Breast epithelium (tissue), 4 donors: ENCODE data around the gene CCNE1. TPM values are rescaled to one million over a fixed set of nuclear protein-coding genes. Genes with fewer than 3 reads are reported as not detected.
"Not testable (repeated sequence)": the region's sequence is repeated elsewhere in the genome, so short reads cannot be mapped to it uniquely, and the experiment has no call there.

ENCODE experiments used
- DNase-seq, 2 donors: peaks; one replicate each; pipeline ENCODE4 v3.0.0-alpha.2; 2019; ENCODE audit warnings: low spot score in 2 of 2
- H3K27ac ChIP-seq, 2 donors: fragments of 200-600 bp; sonication (generic) in 1 of 2; one replicate each; pipeline ENCODE4 v1.5.1; 2016 to 2019; ENCODE audit warnings: mild to moderate bottlenecking in 1 of 2
- H3K27me3 ChIP-seq, 2 donors: fragments of 200-600 bp; sonication (generic) in 1 of 2; one replicate each; pipeline versions ENCODE4 v1.5.1 to v1.6.0; 2017 to 2019; ENCODE audit warnings: control low read depth in 1 of 2, mild to moderate bottlenecking in 1 of 2
- H3K36me3 ChIP-seq: fragments of 200-600 bp; one replicate; pipeline ENCODE4 v1.5.1; 2019
- H3K4me1 ChIP-seq, 2 donors: fragments of 200-600 bp; sonication (generic); one replicate each; pipeline ENCODE4 v1.5.1; 2016 to 2019; ENCODE audit warnings: control low read depth in 1 of 2
- H3K4me3 ChIP-seq, 3 donors: fragments of 200-600 bp; sonication (generic); 1 replicate in 2 of 3; 2 replicates in 1 of 3; pipeline ENCODE4 v1.5.1; 2016 to 2019; ENCODE audit warnings: mild to moderate bottlenecking in 3 of 3, moderate library complexity in 2 of 3
- H3K9me3 ChIP-seq, 2 donors: fragments of 200-600 bp; sonication (generic) in 1 of 2; one replicate each; pipeline ENCODE4 v1.5.1; 2016 to 2019; ENCODE audit warnings: control low read depth in 1 of 2
- CTCF ChIP-seq, 3 donors: fragments of 450-650 bp; IDR thresholded peaks; one replicate each; pipeline ENCODE4 v1.5.1; 2016 to 2017; ENCODE audit warnings: antibody characterized with exemption in 3 of 3, mild to moderate bottlenecking in 3 of 3, moderate library complexity in 3 of 3
- POLR2A ChIP-seq: fragments of 450-650 bp; IDR thresholded peaks from one replicate; pipeline ENCODE4 v1.6.1; 2016; ENCODE audit warnings: antibody characterized with exemption, mild to moderate bottlenecking, moderate library complexity
- POLR2AphosphoS5 ChIP-seq, 3 donors: sonication (generic); formaldehyde crosslinking; IDR thresholded peaks; one replicate each; pipeline ENCODE4 v1.6.1; 2017; ENCODE audit warnings: antibody characterized with exemption in 3 of 3
- intact Hi-C: fragments of 100-400 bp; cut with DNase I; formaldehyde crosslinking; loops from one replicate; pipeline ENCODE4 v1.15.1; 2023; ENCODE audit warnings: low total_unique reads
- total RNA-seq, 3 donors: library from RNA; depleted of rRNA; stranded (reverse); fragments of >200 nt; gene quantifications; one replicate each; pipeline ENCODE4 v1.1.0, GENCODE V29; 2016

Gene CCNE1
- total RNA-seq, 3 donors from 2014 or later: 0.33 to 2.1 (median 1.5) TPM

DNA sequence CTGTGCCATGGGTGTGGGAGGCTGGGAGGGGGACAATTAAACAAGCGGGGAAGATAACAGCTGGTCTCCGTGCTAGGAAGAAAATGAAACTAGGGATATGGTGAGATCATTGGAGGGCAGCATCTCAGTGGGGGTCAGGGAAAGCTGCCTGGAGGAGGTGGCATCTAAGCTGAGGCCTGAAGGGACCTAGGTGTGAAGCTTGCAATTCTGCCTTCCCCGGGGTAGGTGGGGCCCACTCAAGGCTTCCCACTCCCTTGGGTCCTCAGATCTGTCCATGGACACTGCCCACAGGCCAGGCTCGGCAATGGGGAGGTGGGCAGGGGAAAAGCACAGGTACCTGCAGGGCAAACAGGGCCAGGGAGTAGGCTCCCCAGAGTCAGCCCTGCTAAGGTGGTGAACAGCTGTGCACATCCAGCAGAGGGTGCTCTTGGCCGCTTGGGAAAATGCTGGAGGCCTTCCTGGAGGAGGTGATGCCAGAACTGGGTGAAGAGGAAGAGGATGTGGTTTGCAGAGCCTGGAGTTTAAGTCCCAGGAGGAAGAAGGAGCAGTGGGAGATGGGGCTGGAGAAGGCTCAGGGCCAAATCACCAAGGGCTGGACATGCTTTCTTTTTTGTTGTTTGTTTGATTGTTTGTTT, 25.7 kb upstream of the CCNE1 start:
- Histone ChIP-seq H3K36me3 (no peaks in the 10 kb centered on the region), H3K4me3 (no peak overlapping the region), H3K27ac (no peak overlapping the region), H3K9me3 (no peaks in the 10 kb centered on the region), H3K4me1 (no peaks in the 10 kb centered on the region), H3K27me3 (no peaks in the 10 kb centered on the region)
- intact Hi-C loops: no loop called here
- no peak for DNase-seq
- TF ChIP-seq POLR2AphosphoS5 (IDR thresholded peaks at IDR 0.05) (no peak), POLR2A (no peak), CTCF (IDR thresholded peaks at IDR 0.05) (no peak)

- no peak for DNase-seq
- Histone ChIP-seq H3K4me3 (no peak overlapping the region), H3K36me3 (no peaks in the 10 kb centered on the region), H3K4me1 (no peaks in the 10 kb centered on the region), H3K27me3 (no peaks in the 10 kb centered on the region), H3K27ac (no peak overlapping the region), H3K9me3 (no peaks in the 10 kb centered on the region)
- TF ChIP-seq POLR2AphosphoS5 (IDR thresholded peaks at IDR 0.05): no peak
- TF ChIP-seq POLR2A: no peak
- no peak for TF ChIP-seq CTCF (IDR thresholded peaks at IDR 0.05)
- intact Hi-C loops: no loop called here
Observed at GRCh38 chr19:29787281-29787680, 24.5 kb upstream of the CCNE1 start.

DNA sequence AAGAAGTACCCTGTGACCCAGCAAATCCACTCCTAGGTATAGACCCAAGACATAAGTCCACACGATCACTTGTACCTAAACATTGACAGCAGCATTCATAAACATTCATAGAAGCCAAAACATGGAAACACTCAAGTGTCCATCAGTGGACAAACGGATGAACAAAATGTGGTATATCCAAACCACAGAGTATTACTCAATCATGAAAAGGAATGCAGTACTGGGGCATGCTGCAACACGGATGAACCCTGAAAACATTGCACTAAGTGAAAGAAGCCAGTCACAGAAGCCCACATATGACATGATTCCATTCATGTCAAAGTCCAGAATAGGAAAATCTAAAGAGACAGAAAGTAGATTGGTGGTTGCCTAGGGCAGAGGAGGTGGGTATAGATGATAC, 22.8 kb upstream of the CCNE1 start:
- no peak for DNase-seq
- TF ChIP-seq POLR2AphosphoS5 (IDR thresholded peaks at IDR 0.05): no peak
- TF ChIP-seq POLR2A: no peak
- no peak for TF ChIP-seq CTCF (IDR thresholded peaks at IDR 0.05)
- Histone ChIP-seq H3K4me1 (no peaks in the 10 kb centered on the region), H3K36me3 (no peaks in the 10 kb centered on the region), H3K9me3 (no peaks in the 10 kb centered on the region), H3K27ac (no peak overlapping the region), H3K4me3 (no peak overlapping the region), H3K27me3 (no peaks in the 10 kb centered on the region)
- intact Hi-C loops: no loop called here

DNA sequence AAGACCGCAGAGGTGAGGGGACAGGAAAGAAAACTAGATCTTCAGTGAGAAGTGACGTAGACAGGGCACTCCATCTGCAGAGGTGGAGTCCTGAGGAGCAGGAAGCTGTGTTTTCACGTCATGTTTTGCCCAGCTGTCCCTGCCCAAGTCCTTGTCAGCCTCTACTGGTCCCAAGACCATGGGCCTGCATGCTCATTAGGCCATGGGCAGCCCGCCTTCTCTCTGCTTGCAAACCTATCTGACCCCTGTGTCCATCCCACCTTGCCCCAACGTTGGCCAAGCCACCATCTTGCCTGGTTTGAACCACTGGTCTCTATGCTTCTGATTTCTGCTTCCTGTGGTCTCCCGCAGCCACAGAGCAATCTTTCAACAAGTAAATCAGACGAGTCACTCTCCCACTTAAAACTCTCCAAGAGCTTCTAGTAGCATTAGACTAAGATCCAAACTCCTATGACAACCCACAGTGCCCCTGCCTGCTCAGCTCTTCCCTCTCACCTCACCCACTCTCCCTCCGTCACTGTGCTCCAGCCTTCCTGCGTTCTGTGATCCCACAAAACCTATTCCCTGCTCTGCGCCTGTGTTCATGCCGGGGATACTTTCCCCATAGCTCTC, 18.6 kb upstream of the CCNE1 start:
- Histone ChIP-seq H3K27ac (no peak overlapping the region), H3K4me1 (no peaks in the 10 kb centered on the region), H3K27me3 (no peaks in the 10 kb centered on the region), H3K36me3 (no peaks in the 10 kb centered on the region), H3K4me3 (no peak overlapping the region), H3K9me3 (no peaks in the 10 kb centered on the region)
- intact Hi-C loops: no loop called here
- no peak for TF ChIP-seq CTCF (IDR thresholded peaks at IDR 0.05)
- DNase-seq: no peak

GRCh38 chr19:29794490-29794889, 17.3 kb upstream of the CCNE1 start:
- H3K27ac ChIP-seq, H3K36me3 ChIP-seq, H3K4me1 ChIP-seq, H3K4me3 ChIP-seq, intact Hi-C loops, H3K9me3 ChIP-seq, DNase-seq, H3K27me3 ChIP-seq: not testable (repeated sequence)
